Ascending aorta (tissue), 2 donors: ENCODE data around the gene COL26A1. TPM values are rescaled to one million over a fixed set of nuclear protein-coding genes. Genes with fewer than 3 reads are reported as not detected.

Experiments
- DNase-seq, 2 donors: peaks; one replicate each; pipeline ENCODE4 v3.0.0-alpha.2; 2019; ENCODE audit warnings: low spot score in 2 of 2
- H3K27ac ChIP-seq, 2 donors: fragments of 200-600 bp; sonication (generic); one replicate each; pipeline ENCODE4 v1.5.1; 2016 to 2017; ENCODE audit warnings: mild to moderate bottlenecking in 1 of 2
- H3K27me3 ChIP-seq: fragments of 200-600 bp; sonication (generic); one replicate; pipeline ENCODE4 v1.5.1; 2017
- H3K36me3 ChIP-seq, 2 donors: fragments of 200-600 bp; sonication (generic); one replicate each; pipeline ENCODE4 v1.5.1; 2016
- H3K4me1 ChIP-seq, 2 donors: fragments of 200-600 bp; sonication (generic); one replicate each; pipeline ENCODE4 v1.5.1; 2016 to 2017; ENCODE audit warnings: mild to moderate bottlenecking in 1 of 2
- H3K4me3 ChIP-seq, 2 donors: fragments of 200-600 bp; sonication (generic); one replicate each; pipeline ENCODE4 v1.5.1; 2016 to 2017; ENCODE audit warnings: mild to moderate bottlenecking in 1 of 2
- H3K9me3 ChIP-seq, 2 donors: fragments of 200-600 bp; sonication (generic); one replicate each; pipeline ENCODE4 v1.5.1; 2016
- intact Hi-C: fragments of 100-400 bp; cut with DNase I; formaldehyde crosslinking; loops from one replicate; pipeline ENCODE4 v1.15.1; 2023
- total RNA-seq: library from RNA; depleted of rRNA; stranded (reverse); fragments of >200 nt; gene quantifications from one replicate; pipeline ENCODE4 v1.1.0, GENCODE V29; 2016
- TF ChIP-seq, protein P1 (sequence below), 3 experiments: fragments of 200-600 bp in 2 of 3; fragments of 450-650 bp in 1 of 3; sonication (generic) in 2 of 3; IDR thresholded peaks; one replicate each; pipeline ENCODE4 v1.5.1; 2016 to 2019; ENCODE audit warnings: antibody characterized with exemption in 3 of 3, mild to moderate bottlenecking in 1 of 3, moderate library complexity in 1 of 3

COL26A1 gene
- total RNA-seq, 1 donor from 2014 or later, result not detected

DNA sequence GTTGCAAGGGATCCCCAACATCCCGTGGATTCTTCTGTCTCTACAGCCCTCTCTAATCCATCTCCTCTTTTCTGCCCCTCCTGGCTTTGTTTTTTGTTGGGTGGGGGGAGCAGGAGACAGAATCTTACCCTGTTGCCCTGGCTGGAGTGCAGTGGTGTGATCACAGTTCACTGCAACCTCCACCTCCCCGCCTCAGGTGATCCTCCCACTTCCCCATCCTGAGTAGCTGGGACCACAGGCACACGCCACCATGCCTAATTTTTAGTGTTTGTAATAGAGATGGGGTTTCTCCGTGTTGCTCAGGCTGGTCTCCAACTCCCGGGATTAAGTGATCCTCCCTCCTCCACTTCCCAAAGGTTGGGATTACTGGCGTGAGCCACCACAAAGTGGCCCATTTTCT lies 144.7 kb downstream of the COL26A1 start:
- intact Hi-C loops, result no loop called here
- Histone ChIP-seq H3K27ac (no peak overlapping the region), H3K36me3 (no peaks in the 10 kb centered on the region), H3K9me3 (no peaks in the 10 kb centered on the region), H3K4me3 (no peak overlapping the region), H3K27me3 (no peaks in the 10 kb centered on the region), H3K4me1 (no peaks in the 10 kb centered on the region)
- no peak for DNase-seq
- TF ChIP-seq, protein P1, sequence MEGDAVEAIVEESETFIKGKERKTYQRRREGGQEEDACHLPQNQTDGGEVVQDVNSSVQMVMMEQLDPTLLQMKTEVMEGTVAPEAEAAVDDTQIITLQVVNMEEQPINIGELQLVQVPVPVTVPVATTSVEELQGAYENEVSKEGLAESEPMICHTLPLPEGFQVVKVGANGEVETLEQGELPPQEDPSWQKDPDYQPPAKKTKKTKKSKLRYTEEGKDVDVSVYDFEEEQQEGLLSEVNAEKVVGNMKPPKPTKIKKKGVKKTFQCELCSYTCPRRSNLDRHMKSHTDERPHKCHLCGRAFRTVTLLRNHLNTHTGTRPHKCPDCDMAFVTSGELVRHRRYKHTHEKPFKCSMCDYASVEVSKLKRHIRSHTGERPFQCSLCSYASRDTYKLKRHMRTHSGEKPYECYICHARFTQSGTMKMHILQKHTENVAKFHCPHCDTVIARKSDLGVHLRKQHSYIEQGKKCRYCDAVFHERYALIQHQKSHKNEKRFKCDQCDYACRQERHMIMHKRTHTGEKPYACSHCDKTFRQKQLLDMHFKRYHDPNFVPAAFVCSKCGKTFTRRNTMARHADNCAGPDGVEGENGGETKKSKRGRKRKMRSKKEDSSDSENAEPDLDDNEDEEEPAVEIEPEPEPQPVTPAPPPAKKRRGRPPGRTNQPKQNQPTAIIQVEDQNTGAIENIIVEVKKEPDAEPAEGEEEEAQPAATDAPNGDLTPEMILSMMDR (IDR thresholded peaks at IDR 0.05), result no peak

DNA sequence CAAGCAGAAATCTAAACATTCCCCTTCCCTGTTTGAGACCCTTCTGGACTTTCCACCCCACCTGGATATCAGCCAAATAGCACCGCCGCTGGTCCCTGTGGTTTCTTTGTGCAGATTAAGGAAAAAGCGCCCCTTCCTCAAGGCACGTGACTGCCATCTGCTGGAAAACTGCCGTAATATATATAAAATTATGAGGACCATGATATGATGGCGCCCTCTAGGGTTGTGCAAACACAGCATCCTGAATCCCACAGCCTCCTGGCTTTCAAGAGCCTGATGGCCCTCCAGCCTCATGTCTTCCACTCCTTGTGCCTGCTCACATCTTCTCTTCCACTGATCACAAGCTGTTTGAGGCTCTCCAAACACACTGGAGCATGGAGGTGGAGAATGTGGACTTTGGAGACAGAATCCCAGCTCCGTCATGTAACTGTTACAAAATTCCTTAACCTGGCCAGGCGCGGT lies 145.1 kb downstream of the COL26A1 start:
- Histone ChIP-seq H3K27me3 (no peaks in the 10 kb centered on the region), H3K27ac (no peak overlapping the region), H3K4me3 (no peak overlapping the region), H3K36me3 (no peaks in the 10 kb centered on the region), H3K9me3 (no peaks in the 10 kb centered on the region), H3K4me1 (no peaks in the 10 kb centered on the region)
- intact Hi-C loops, result no loop called here
- TF ChIP-seq, protein P1 (IDR thresholded peaks at IDR 0.05), result peak in 2 of 3 experiments; percentile 23 to 40
- no peak for DNase-seq

DNA sequence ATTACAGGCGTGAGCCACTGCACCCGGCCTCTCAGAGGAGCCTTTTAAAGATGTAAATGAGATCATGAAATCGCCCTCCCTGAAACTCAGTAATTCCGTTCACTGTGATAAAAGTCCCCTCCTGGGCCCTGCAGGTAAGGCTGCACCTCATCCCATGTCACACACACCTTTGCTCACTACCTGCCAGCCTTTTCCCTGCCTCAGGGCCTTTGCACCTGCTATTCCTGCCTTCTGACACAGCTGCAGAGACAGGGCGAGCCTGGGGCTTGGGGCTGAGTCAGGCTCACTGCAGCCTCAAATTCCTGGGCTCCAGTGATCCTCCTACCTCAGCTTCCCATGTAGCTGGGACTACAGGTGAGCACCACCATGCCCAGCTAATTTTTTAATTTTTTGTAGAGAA lies 147.6 kb downstream of the COL26A1 start:
- no peak overlapping the region for H3K4me3 ChIP-seq
- intact Hi-C loops, result no loop called here
- no peaks in the 10 kb centered on the region for H3K9me3 ChIP-seq
- TF ChIP-seq, protein P1 (IDR thresholded peaks at IDR 0.05), result no peak
- H3K27ac ChIP-seq, result no peak overlapping the region
- H3K4me1 ChIP-seq, result no peaks in the 10 kb centered on the region
- no peaks in the 10 kb centered on the region for H3K36me3 ChIP-seq
- no peaks in the 10 kb centered on the region for H3K27me3 ChIP-seq
- no peak for DNase-seq

DNA sequence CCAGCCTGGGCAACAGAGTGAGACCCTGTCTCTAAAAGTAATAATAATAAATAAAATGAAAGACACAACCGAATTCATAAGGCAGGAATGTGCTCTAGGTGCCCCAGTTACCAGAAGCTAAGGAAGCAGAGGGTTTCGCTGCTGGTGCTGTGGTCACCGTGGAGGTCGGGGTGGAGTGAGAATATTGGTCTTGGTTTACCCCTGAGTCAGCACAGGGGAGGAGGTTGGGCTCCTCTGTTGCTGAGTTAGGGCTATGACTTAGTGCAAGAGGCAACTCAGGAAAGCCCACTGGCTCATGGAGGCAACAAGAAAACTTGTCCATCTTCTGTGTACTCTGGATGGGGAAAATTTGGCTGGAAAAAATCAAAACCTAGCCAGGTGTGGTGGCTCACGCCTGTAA lies 149.3 kb downstream of the COL26A1 start:
- Histone ChIP-seq H3K9me3 (no peaks in the 10 kb centered on the region), H3K4me3 (no peak overlapping the region), H3K4me1 (no peaks in the 10 kb centered on the region), H3K36me3 (no peaks in the 10 kb centered on the region), H3K27me3 (no peaks in the 10 kb centered on the region), H3K27ac (no peak overlapping the region)
- TF ChIP-seq, protein P1 (IDR thresholded peaks at IDR 0.05), result no peak
- intact Hi-C loops, result no loop called here
- no peak for DNase-seq

DNA sequence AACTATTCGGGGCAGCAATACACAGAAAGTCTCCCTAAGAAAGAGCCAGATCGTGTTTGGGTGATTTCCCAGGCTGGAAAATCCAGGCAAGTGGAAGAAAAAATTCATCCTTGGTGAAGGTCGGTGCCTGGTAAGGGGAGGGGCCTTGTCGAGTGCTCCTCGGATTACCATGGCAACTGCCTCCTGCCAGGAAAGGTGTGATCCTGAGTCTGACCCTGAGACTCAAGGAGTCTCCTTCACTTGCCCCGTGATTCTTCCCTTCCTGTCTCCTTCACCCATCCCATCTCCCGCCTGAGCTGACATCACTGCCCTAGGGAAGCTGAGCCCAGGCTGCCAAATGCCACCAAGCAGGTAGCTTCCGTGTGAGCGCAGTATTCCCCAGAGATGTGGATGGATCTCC lies 154.2 kb downstream of the COL26A1 start:
- DNase-seq, result no peak
- H3K9me3 ChIP-seq, result no peaks in the 10 kb centered on the region
- H3K36me3 ChIP-seq, result no peaks in the 10 kb centered on the region
- no peaks in the 10 kb centered on the region for H3K4me1 ChIP-seq
- intact Hi-C loops, result no loop called here
- H3K27me3 ChIP-seq, result no peaks in the 10 kb centered on the region
- H3K4me3 ChIP-seq, result no peak overlapping the region
- no peak overlapping the region for H3K27ac ChIP-seq
- TF ChIP-seq, protein P1 (IDR thresholded peaks at IDR 0.05), result no peak

DNA sequence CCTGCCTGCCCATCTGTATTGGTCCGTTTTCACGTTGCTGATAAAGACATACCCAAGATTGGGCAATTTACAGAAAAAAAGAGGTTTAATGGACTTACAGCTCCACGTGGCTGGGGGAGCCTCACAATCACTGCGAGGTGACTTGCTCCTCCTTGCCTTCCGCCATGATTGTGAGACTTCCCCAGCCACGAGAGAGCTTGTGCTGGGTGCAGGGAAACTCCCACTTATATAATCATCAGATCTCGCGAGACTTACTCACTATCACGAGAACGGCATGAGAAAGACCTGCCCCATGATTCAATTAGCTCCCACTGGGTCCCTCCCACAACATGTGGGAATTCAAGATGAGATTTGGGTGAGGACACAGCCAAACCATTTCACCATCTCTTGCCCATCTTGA lies 154.6 kb downstream of the COL26A1 start:
- intact Hi-C loops, result no loop called here
- no peaks in the 10 kb centered on the region for H3K27me3 ChIP-seq
- H3K27ac ChIP-seq, result no peak overlapping the region
- TF ChIP-seq, protein P1 (IDR thresholded peaks at IDR 0.05), result no peak
- H3K9me3 ChIP-seq, result no peaks in the 10 kb centered on the region
- no peak for DNase-seq
- H3K4me3 ChIP-seq, result no peak overlapping the region
- no peaks in the 10 kb centered on the region for H3K36me3 ChIP-seq
- no peaks in the 10 kb centered on the region for H3K4me1 ChIP-seq
